ENCODE data around the gene AMY1B. TPM values are rescaled to one million over a fixed set of nuclear protein-coding genes. Genes with fewer than 3 reads are reported as not detected.
"Not testable (repeated sequence)": the region's sequence is repeated elsewhere in the genome, so short reads cannot be mapped to it uniquely, and the experiment has no call there.

AMY1B gene
- total RNA-seq, 1 experiment from 2014 or later: not detected

DNA sequence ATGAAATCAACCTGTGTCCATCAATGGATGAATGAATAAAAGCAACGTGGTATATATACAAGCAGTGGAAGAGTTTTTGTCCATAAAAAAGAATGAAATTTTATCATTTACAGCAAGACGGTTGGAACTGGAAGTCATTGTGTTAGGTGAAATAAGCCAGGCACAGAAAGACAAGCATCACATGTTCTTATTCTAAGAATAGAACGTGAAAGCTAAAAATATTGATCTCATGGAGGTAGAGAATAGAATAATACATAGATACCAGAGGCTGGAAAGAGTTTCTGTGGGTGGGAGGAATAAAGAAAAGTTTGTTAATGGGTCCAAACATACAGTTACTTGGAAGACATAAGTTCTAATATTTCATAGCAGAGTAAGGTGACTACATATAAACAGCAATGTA, 14.4 kb upstream of the AMY1B start:
- CTCF ChIA-PET; H3K36me3 Mint-ChIP-seq (ENCODE audit: insufficient read depth, unreplicated experiment); BruUV-seq (replicated peaks); H3K4me3 ChIP-seq (ENCODE audit: low read depth, low read length); POLR2A ChIA-PET; H3K4me1 Mint-ChIP-seq (ENCODE audit: low read depth, unreplicated experiment); H3K9me3 Mint-ChIP-seq (ENCODE audit: unreplicated experiment); H3K27me3 ChIP-seq (replicated peaks; ENCODE audit: control insufficient read depth, insufficient read depth, low read length); intact Hi-C loops (cut with micrococcal nuclease; ENCODE audit: unreplicated experiment); H3K4me1 ChIP-seq; H3K27me3 Mint-ChIP-seq (ENCODE audit: insufficient read depth, unreplicated experiment); H3K4me3 Mint-ChIP-seq (ENCODE audit: unreplicated experiment); H3K27ac Mint-ChIP-seq (ENCODE audit: unreplicated experiment); H3K9me3 ChIP-seq; H3K36me3 ChIP-seq (ENCODE audit: control insufficient read depth, insufficient read depth, low read length); DNase-seq: not testable (repeated sequence)

DNA sequence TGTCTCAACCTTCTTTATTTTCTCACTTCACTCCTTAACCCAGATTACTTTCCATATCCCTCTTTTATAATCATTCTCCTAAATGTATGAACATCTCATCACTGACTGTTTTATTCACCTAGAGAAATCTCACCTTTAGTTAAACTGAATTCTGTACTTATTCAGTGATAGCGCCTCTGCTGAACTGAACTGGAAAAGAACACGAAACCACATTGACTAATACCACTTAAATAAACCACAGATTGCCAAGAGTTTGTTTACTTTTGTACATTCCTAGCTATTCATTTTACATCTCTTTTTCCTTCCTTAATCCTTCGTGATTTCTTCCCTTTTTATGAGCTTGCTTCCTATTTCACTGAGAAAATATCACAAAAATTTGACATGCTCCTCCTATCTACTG, 11.7 kb upstream of the AMY1B start:
- H3K9me3 ChIP-seq; POLR2A ChIA-PET; H3K4me3 Mint-ChIP-seq (ENCODE audit: unreplicated experiment); H3K4me3 ChIP-seq (ENCODE audit: low read depth, low read length); intact Hi-C loops (cut with micrococcal nuclease; ENCODE audit: unreplicated experiment); H3K4me1 ChIP-seq; BruUV-seq (replicated peaks); H3K27ac Mint-ChIP-seq (ENCODE audit: unreplicated experiment); H3K27me3 ChIP-seq (replicated peaks; ENCODE audit: control insufficient read depth, insufficient read depth, low read length); DNase-seq; H3K36me3 Mint-ChIP-seq (ENCODE audit: insufficient read depth, unreplicated experiment); CTCF ChIA-PET; H3K9me3 Mint-ChIP-seq (ENCODE audit: unreplicated experiment); H3K4me1 Mint-ChIP-seq (ENCODE audit: low read depth, unreplicated experiment); H3K27me3 Mint-ChIP-seq (ENCODE audit: insufficient read depth, unreplicated experiment); H3K36me3 ChIP-seq (ENCODE audit: control insufficient read depth, insufficient read depth, low read length): not testable (repeated sequence)

- H3K27ac Mint-ChIP-seq (ENCODE audit: unreplicated experiment); intact Hi-C loops (cut with micrococcal nuclease; ENCODE audit: unreplicated experiment); H3K36me3 ChIP-seq (ENCODE audit: control insufficient read depth, insufficient read depth, low read length); H3K9me3 Mint-ChIP-seq (ENCODE audit: unreplicated experiment); H3K36me3 Mint-ChIP-seq (ENCODE audit: insufficient read depth, unreplicated experiment); DNase-seq; H3K4me1 Mint-ChIP-seq (ENCODE audit: low read depth, unreplicated experiment); H3K4me3 Mint-ChIP-seq (ENCODE audit: unreplicated experiment); H3K27me3 ChIP-seq (replicated peaks; ENCODE audit: control insufficient read depth, insufficient read depth, low read length); H3K4me3 ChIP-seq (ENCODE audit: low read depth, low read length); H3K9me3 ChIP-seq; BruUV-seq (replicated peaks); H3K4me1 ChIP-seq; POLR2A ChIA-PET; H3K27me3 Mint-ChIP-seq (ENCODE audit: insufficient read depth, unreplicated experiment); CTCF ChIA-PET: not testable (repeated sequence)
Measured at GRCh38 chr1:103701256-103701655, 5.2 kb upstream of the AMY1B start.

DNA sequence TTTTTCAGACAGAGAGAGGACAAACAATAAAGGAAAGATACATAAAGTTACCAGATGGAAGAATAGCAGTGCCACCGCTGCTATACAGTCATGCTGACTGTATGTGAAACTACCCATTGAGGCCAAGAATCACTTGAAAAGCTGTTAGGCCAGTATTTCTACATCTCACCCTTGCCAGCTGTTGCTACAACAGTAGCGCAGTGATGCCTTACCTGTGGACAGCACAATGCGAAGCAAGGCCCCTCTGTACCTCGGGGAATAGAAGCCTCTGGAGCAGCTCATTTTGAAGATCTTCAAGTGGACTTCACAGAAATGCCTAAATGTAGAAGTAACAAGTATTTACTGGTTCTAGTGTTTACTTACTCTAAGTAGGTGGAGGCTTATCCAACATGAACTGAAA, 4.7 kb upstream of the AMY1B start:
- BruUV-seq (replicated peaks); H3K4me3 ChIP-seq (ENCODE audit: low read depth, low read length); CTCF ChIA-PET; DNase-seq; H3K4me1 Mint-ChIP-seq (ENCODE audit: low read depth, unreplicated experiment); H3K27me3 Mint-ChIP-seq (ENCODE audit: insufficient read depth, unreplicated experiment); H3K4me3 Mint-ChIP-seq (ENCODE audit: unreplicated experiment); H3K36me3 Mint-ChIP-seq (ENCODE audit: insufficient read depth, unreplicated experiment); POLR2A ChIA-PET; H3K4me1 ChIP-seq; H3K27me3 ChIP-seq (replicated peaks; ENCODE audit: control insufficient read depth, insufficient read depth, low read length); H3K9me3 ChIP-seq; intact Hi-C loops (cut with micrococcal nuclease; ENCODE audit: unreplicated experiment); H3K36me3 ChIP-seq (ENCODE audit: control insufficient read depth, insufficient read depth, low read length); H3K27ac Mint-ChIP-seq (ENCODE audit: unreplicated experiment); H3K9me3 Mint-ChIP-seq (ENCODE audit: unreplicated experiment): not testable (repeated sequence)

GRCh38 chr1:103697430-103697829, 1.4 kb upstream of the AMY1B start:
- BruUV-seq (replicated peaks); DNase-seq; POLR2A ChIA-PET; H3K27me3 ChIP-seq (replicated peaks; ENCODE audit: control insufficient read depth, insufficient read depth, low read length); H3K36me3 ChIP-seq (ENCODE audit: control insufficient read depth, insufficient read depth, low read length); H3K4me3 Mint-ChIP-seq (ENCODE audit: unreplicated experiment); intact Hi-C loops (cut with micrococcal nuclease; ENCODE audit: unreplicated experiment); H3K4me1 Mint-ChIP-seq (ENCODE audit: low read depth, unreplicated experiment); CTCF ChIA-PET; H3K27me3 Mint-ChIP-seq (ENCODE audit: insufficient read depth, unreplicated experiment); H3K36me3 Mint-ChIP-seq (ENCODE audit: insufficient read depth, unreplicated experiment); H3K9me3 ChIP-seq; H3K4me3 ChIP-seq (ENCODE audit: low read depth, low read length); H3K9me3 Mint-ChIP-seq (ENCODE audit: unreplicated experiment); H3K4me1 ChIP-seq; H3K27ac Mint-ChIP-seq (ENCODE audit: unreplicated experiment): not testable (repeated sequence)

- DNase-seq; H3K27me3 ChIP-seq (replicated peaks; ENCODE audit: control insufficient read depth, insufficient read depth, low read length); H3K9me3 Mint-ChIP-seq (ENCODE audit: unreplicated experiment); H3K4me1 Mint-ChIP-seq (ENCODE audit: low read depth, unreplicated experiment); H3K27ac Mint-ChIP-seq (ENCODE audit: unreplicated experiment); intact Hi-C loops (cut with micrococcal nuclease; ENCODE audit: unreplicated experiment); H3K9me3 ChIP-seq; H3K36me3 ChIP-seq (ENCODE audit: control insufficient read depth, insufficient read depth, low read length); H3K4me3 Mint-ChIP-seq (ENCODE audit: unreplicated experiment); H3K4me1 ChIP-seq; POLR2A ChIA-PET; H3K4me3 ChIP-seq (ENCODE audit: low read depth, low read length); H3K27me3 Mint-ChIP-seq (ENCODE audit: insufficient read depth, unreplicated experiment); H3K36me3 Mint-ChIP-seq (ENCODE audit: insufficient read depth, unreplicated experiment); CTCF ChIA-PET; BruUV-seq (replicated peaks): not testable (repeated sequence)
Measured at GRCh38 chr1:103676335-103676734, 19.7 kb downstream of the AMY1B start.

DNA sequence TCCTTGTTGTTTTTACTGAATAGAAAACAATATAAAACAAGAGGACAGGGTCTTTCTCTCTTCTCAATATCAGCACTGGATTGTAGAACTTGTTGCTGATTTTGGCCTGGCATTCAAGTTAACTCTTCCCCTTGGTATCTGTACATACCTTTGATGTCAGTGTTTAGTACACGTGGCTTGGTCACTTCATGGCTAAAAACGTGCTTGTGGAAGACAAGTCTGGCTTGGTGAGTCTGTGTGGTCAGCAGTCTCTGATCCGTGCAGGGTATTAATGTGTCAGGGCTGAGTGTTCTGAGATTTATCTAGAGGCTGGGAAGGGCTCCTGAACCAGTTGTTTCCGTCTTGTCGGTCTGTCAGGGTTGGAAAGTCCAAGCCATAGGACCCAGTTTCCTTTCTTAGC, 40.5 kb downstream of the AMY1B start, which contains the start of gene AMY1A:
Gene AMY1A (plus strand): TSS at position 301 of the 400 bp plus-strand sequence. CDS start 571 bp downstream, outside the sequence.
- H3K27ac Mint-ChIP-seq (ENCODE audit: unreplicated experiment); H3K36me3 ChIP-seq (ENCODE audit: control insufficient read depth, insufficient read depth, low read length); H3K4me3 Mint-ChIP-seq (ENCODE audit: unreplicated experiment); H3K27me3 ChIP-seq (replicated peaks; ENCODE audit: control insufficient read depth, insufficient read depth, low read length); H3K27me3 Mint-ChIP-seq (ENCODE audit: insufficient read depth, unreplicated experiment); H3K4me3 ChIP-seq (ENCODE audit: low read depth, low read length); BruUV-seq (replicated peaks); intact Hi-C loops (cut with micrococcal nuclease; ENCODE audit: unreplicated experiment); H3K36me3 Mint-ChIP-seq (ENCODE audit: insufficient read depth, unreplicated experiment); POLR2A ChIA-PET; H3K4me1 ChIP-seq; H3K4me1 Mint-ChIP-seq (ENCODE audit: low read depth, unreplicated experiment); DNase-seq; CTCF ChIA-PET; H3K9me3 ChIP-seq; H3K9me3 Mint-ChIP-seq (ENCODE audit: unreplicated experiment): not testable (repeated sequence)

All from Caco-2 (cell line).